GM11168 (cell line): Measurements from ENCODE around the gene UBXN10.

Experiments
- in situ Hi-C: fragments of 300-500 bp; cut with MboI; formaldehyde crosslinking; loops from one replicate; pipeline ENCODE4 v1.12.0; 2022; ENCODE audit warnings: low sequenced_read_pairs; ENCODE audit not compliant: unreplicated experiment

Gene UBXN10

GRCh38 chr1:20150969-20151368 is 34.9 kb upstream of the UBXN10 start:
- in situ Hi-C loops: loop anchor here (5.0 kb wide), 1 partner anchor 39 kb away; no protein-coding TSS in a partner anchor

DNA sequence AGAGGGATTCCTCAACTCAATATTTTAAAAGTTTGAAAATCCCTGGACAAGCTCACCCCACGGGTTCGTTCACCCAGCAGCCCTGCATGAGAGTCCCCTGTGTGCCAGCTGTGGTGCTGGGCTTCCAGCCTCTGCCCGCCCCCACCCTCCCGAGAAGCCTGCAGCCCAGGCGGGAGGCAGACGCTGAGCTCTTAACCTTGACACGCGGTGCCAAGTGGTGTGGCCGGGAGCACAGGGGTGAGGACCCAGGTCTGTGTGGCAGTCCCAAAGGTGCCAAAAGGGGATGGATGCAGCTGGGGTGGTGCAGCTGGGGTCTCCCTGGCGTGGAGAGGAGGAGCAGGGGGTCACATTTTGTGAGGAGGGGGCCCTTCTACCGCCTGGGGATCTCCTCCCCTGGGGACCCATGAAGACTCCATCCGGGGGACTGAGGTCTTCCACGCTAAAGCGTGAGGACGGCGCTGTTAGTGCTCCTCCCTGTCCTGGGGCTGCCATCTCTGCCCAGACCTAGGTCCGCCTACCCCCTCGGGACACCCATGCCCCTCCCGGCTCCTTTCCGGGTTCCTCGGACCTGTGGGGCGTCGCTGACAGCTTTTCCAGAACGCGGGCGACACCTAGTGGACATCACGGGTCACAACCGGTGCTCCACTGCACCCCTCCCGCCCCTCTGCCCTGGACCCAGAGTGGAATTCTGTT is 33.8 kb upstream of the UBXN10 start:
- in situ Hi-C loops: loop anchor here (5.0 kb wide), 1 partner anchor 40 kb away; no protein-coding TSS in a partner anchor

- in situ Hi-C loops: loop anchor here (5.0 kb wide), 1 partner anchor 40 kb away; no protein-coding TSS in a partner anchor
Observed at GRCh38 chr1:20152599-20152930, 33.3 kb upstream of the UBXN10 start.

DNA sequence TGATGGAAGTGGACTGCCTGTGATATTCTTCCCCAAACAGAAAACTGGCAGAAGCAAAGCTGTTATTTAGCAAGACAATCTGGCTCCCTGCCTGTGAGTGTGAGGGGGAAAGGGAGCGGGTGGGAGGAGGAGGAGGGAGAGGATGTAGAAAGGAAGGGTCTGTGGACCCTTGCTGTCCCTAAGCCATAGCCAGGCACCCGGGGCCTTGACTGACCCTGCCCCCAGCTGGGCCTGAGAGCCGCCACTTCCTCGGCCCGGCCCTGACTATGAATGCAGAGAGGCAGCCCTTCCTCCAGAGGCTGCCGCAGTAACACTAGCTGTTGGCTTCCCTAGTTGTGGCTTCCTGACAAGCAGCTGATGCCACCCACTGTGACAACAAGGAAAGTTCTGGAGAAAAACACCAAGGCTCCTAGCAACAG is 32.9 kb upstream of the UBXN10 start:
- in situ Hi-C loops: loop anchor here (5.0 kb wide), 1 partner anchor 41 kb away; no protein-coding TSS in a partner anchor

DNA sequence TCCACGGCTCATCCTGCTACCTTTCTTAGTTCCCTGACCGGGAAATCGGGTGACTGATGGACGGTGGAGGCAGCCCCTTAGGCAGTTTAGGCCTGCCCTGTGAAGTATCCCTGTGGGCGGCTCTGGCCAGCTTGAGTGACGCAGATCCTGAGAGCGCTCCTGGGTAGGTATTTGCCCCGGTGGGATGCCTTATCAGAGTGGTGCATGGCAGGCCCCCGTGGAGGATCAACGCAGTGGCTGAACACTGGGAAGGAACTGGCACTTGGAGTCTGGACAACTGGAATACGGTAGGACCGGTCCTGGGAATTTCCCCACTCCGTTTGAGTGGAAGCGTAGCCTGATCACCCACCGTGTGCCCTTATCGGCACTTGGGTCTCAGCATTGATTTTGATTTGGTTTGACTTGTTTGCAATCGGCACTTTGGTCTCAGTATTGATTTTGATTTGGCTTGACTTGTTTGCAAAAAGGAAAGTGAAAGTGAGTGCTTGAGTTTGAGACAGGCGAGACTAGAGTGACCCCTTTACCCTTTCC is 31.5 kb upstream of the UBXN10 start:
- in situ Hi-C loops: loop anchor here (5.0 kb wide), 1 partner anchor 42 kb away; no protein-coding TSS in a partner anchor

DNA sequence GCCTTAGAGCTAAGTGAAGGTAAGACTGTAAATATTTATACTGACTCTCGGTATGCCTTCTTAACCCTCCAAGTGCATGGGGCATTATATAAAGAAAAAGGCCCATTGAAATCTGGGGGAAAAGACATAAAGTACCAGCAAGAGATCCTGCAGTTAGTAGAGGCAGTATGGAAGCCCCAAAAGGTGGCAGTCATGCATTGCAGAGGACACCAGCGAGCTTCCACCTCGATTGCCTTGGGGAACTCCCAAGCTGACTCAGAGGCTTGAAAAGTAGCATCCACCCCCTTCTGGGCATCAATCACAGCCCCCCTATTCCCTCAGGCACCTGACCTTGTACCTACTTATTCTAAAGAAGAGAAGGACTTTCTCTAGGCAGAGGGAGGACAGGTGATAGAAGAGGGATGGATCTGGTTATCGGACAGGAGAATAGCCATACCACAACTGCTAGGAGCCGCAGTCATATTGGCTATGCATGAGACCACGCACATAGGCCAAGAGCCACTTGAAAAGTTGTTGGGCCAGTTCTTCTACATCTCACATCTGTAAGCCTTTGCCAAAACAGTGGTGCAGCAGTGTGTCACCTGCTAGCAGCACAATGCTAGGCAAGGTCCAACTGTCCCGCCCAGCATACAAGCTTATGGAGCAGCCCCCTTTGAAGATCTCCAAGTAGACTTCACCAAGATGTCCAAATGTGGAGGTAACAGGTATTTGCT is 27.4 kb upstream of the UBXN10 start:
- in situ Hi-C loops: loop anchor here (5.0 kb wide), 1 partner anchor 241 kb away; no protein-coding TSS in a partner anchor

DNA sequence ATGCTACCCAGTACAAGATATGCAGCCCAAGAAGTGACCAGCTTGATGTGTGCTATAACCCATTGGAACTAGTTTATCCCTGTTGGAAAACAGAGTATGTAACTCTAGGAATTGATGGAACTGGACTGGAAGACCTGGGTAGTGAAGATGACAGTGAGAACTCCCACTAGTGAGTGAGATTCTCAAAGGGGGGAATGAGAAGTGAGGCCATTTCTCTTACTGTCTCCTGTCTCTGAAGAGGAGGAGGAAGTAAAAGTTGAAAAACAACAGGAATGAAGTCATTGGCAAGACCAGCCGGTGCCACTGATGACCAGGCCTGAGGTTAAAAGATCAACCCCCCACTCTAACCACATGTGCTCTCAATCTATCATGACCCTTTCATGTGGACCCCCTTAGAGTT is 25.9 kb upstream of the UBXN10 start:
- in situ Hi-C loops: no loop called here

GRCh38 chr1:20164694-20165202 is 21.1 kb upstream of the UBXN10 start:
- in situ Hi-C loops: no loop called here

DNA sequence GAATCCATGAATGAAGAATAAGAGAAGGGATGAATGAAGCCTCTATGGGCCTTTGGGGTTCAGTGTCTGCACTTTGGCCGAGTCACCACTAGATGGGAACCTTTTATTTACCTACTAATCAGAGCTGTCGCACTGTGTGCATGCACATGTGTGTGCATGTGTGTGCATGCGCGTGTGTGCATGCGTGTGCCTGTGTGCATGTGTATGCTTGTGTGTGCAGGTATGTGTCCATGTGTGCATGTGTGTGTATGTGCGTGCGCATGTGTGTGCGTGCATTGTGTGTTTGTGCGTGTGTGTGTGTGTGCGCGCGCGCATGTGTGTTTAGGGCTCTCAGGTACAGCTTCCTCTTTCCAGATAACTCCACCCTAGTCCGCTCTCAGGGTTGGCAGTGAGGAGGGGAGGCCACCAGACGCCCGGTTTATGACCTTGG is 20.4 kb upstream of the UBXN10 start:
- in situ Hi-C loops: no loop called here

- in situ Hi-C loops: no loop called here
Observed at GRCh38 chr1:20166051-20166450, 19.8 kb upstream of the UBXN10 start.

DNA sequence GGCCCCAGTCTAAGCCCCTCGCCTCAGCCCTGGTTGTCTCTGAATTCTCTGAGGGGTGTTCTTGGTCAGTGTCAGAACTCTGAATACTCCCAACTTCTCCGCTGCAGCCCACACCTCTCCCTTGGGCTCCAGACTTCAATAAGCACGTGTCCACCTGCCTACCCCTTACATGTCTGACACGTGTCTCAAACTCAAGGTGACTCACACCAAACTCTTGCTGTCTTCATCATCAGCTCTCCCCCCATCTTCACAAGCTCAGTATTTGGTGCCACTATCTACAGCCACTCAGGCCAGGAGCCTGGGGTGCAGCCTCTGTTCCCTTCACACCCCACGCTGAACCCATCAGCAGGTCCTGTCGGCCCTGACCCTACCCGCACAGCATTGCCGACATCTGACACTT is 18.8 kb upstream of the UBXN10 start:
- in situ Hi-C loops: no loop called here

DNA sequence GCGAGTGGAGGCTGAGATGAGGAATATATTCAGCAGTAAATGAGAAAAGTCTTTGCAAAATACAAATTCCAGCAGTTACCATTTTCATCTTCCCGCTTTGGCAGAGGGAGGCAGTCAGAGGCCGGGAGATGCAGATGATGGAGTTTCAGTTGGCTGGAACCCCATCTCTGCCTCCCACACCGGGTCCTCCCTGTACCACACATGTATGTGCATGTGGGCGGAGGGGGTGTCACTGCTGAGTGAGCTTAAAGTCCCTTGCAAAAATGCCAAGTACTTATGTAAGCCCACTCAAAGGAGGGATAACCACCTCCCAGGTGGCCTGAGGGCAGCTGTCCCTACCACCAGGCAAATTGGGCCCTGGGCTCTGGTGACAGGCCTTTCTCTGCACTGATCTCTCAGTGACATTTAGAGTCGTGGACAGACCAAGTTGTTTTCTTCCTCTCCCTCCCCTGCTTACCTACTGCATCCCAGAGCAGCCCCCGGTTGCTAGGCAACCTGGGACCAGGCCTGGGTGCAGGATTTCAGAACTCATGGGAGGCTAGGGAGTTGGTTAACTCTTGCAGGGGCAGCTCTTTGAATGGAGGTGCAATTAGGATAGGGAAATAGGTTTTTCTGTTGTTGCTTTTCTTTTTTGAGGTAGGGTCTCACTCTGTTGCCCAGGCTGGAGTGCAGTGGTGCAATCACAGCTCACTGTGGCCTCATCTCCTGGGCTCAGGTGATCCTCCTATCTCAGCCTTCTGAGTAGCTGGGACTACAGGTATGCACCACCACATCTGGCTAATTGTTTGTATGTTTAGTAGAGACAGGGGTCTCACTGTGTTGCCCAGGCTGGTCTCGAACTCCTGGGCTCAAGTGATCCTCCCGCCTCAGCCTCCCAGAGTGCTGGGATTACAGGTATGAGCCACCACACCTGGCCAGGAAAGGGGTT is 17.1 kb upstream of the UBXN10 start:
- in situ Hi-C loops: no loop called here

DNA sequence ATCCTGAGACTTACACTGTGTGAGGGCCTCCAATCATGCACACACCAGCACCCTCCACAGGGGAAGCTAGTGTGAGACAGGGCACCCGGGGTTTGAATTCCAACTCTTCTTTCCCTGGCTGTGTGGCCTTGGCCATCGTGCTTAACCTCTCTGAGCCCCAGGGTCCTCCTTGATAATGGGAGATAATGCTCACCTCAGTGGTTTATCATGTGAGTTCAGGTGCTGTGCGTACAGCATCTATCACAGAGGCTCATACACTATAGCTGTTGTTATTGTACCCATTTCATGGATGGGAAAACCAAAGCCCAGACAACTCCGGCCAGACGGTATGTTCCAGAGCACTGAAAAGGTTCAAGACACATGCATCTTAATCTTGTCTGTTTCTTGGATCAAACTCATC is 16.0 kb upstream of the UBXN10 start:
- in situ Hi-C loops: no loop called here

DNA sequence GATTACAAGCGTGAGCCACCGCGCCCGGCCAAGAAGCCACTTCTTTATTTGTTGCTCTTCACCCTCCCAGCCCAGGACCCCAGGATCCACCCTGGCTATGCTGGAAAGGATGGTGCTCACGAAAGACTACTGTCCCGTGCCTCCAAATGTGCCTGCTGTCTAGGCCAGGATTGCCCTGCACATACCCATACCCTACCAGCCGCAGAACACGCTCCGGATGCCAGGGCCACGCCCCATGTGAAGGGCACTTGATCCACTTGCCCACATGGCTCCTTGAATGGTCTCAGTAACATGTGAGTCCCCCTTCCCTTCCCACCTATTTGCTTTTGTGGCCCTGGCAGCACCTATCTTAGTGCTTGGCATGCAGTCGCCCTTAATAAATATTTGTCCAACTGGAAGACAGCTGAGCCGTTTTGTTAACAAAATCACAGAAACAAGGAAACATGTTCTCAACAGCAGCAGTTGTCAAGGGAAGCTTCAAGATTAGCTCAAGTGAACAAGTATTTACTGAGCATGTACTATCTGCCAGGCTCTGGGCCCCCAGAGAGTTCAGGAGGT is 13.8 kb upstream of the UBXN10 start:
- in situ Hi-C loops: no loop called here

DNA sequence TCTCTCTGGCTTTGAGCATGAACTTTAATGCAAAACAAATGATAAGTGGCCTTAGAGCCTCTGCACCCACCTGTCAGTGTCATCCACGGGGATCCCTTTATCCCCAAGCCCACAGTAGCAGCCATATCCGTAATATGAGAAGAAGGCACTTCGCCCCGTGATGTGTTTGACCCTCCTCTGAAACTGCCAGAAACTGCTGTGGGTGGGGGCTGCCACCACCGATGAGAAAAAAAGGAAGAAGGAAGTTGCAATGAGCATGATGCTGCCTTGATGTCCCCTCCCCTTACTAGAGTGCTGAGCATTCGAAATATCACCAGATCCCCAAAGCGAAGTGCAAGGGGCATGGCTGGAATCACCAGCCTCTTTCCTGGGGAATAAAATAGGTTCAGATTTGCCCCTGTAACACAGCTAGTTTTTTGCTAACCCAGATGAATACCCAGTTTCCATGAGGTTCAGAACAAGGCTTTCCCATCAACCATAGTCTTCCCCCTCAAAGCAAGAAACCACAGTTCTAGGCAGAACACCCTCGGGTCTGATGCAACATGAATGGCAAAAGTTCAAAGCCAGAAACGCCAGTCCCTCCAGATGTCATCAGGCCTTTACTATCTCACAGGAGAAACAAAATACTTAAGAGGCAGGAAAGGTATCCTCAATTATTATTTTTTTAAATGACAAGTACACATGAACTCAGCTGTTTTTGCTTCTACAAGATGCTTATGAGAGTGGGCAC is 10.8 kb upstream of the UBXN10 start:
- in situ Hi-C loops: no loop called here

GRCh38 chr1:20178634-20179370 is 7.1 kb upstream of the UBXN10 start:
- in situ Hi-C loops: no loop called here

GRCh38 chr1:20179371-20180128 is 6.3 kb upstream of the UBXN10 start:
- in situ Hi-C loops: no loop called here
